Mesendoderm (in vitro differentiated cells): Measurements from ENCODE around the gene C19orf12.
A peak's percentile ranks its signal among the peaks of the same experiment; 100 is the strongest.

Source experiments
- DNase-seq: peaks from one replicate; pipeline ENCODE4 v3.0.0; 2013
- H2AK5ac ChIP-seq: 2 replicates; pipeline ENCODE4 v1.6.1; 2013; ENCODE audit warnings: low read length, inconsistent platforms
- H2BK120ac ChIP-seq: 2 replicates; pipeline ENCODE4 v1.6.1; 2013; ENCODE audit warnings: low read depth, mild to moderate bottlenecking, low read length, moderate library complexity, mixed read lengths
- H2BK15ac ChIP-seq: replicated peaks from 2 replicates; pipeline ENCODE4 v1.6.1; 2013; ENCODE audit warnings: low read depth, mild to moderate bottlenecking, moderate library complexity
- H2BK5ac ChIP-seq: 2 replicates; pipeline ENCODE4 v1.6.1; 2013; ENCODE audit warnings: low read length, inconsistent platforms
- H3K18ac ChIP-seq: 2 replicates; pipeline ENCODE4 v1.6.1; 2013; ENCODE audit warnings: mild to moderate bottlenecking, low read length, mixed read lengths
- H3K23ac ChIP-seq: one replicate; pipeline ENCODE4 v1.6.1; 2013; ENCODE audit warnings: low read length
- H3K27ac ChIP-seq: 2 replicates; pipeline ENCODE4 v1.5.1; 2013; ENCODE audit warnings: low read depth, mild to moderate bottlenecking, inconsistent platforms, low read length, moderate library complexity
- H3K27me3 ChIP-seq: 2 replicates; pipeline ENCODE4 v1.6.1; 2013; ENCODE audit warnings: low read length, control low read depth, mild to moderate bottlenecking, inconsistent platforms; ENCODE audit not compliant: insufficient read depth, poor library complexity
- H3K36me3 ChIP-seq: 2 replicates; pipeline ENCODE4 v1.6.1; 2013; ENCODE audit warnings: low read length, inconsistent platforms; ENCODE audit not compliant: control insufficient read depth, insufficient read depth
- H3K4ac ChIP-seq: one replicate; pipeline ENCODE4 v1.6.1; 2013; ENCODE audit warnings: low read depth, mild to moderate bottlenecking, low read length, moderate library complexity
- H3K4me1 ChIP-seq: 2 replicates; pipeline ENCODE4 v1.6.1; 2013; ENCODE audit warnings: low read depth, low read length, inconsistent platforms; ENCODE audit not compliant: control insufficient read depth
- H3K4me2 ChIP-seq: 2 replicates; pipeline ENCODE4 v1.6.1; 2013; ENCODE audit warnings: low read length
- H3K4me3 ChIP-seq: 2 replicates; pipeline ENCODE4 v1.5.1; 2013; ENCODE audit warnings: mild to moderate bottlenecking, low read length
- H3K56ac ChIP-seq: one replicate; pipeline ENCODE4 v1.6.1; 2013; ENCODE audit warnings: low read length
- H3K79me1 ChIP-seq: 2 replicates; pipeline ENCODE4 v1.6.1; 2013; ENCODE audit warnings: low read length, inconsistent platforms
- H3K79me2 ChIP-seq: 2 replicates; pipeline ENCODE4 v1.6.1; 2013; ENCODE audit warnings: mild to moderate bottlenecking, low read length; ENCODE audit not compliant: control insufficient read depth, insufficient read depth
- H3K9ac ChIP-seq: 2 replicates; pipeline ENCODE4 v1.6.1; 2013; ENCODE audit warnings: low read length, inconsistent platforms
- H4K5ac ChIP-seq: one replicate; pipeline ENCODE4 v1.6.1; 2013; ENCODE audit warnings: low read length
- H4K8ac ChIP-seq: one replicate; pipeline ENCODE4 v1.6.1; 2013; ENCODE audit warnings: low read depth, mild to moderate bottlenecking, control low read depth, low read length, moderate library complexity
- WGBS: extraction: QIAGEN DNeasy Blood & Tissue Kit; methylation state at CpG from one replicate; pipeline ENCODE4 v1.1.7; 2013; ENCODE audit warnings: low lambda C conversion rate, missing lambda C conversion rate; ENCODE audit not compliant: insufficient coverage; ENCODE audit errors: extremely low coverage; 5-methylcytosine and 5-hydroxymethylcytosine counted together

C19orf12 gene

GRCh38 chr19:29667387-29667783 lies 47.7 kb downstream of the C19orf12 start:
- no peak overlapping the region for H4K5ac ChIP-seq
- no peak overlapping the region for H3K18ac ChIP-seq
- H3K4ac ChIP-seq = no peak overlapping the region
- no peak overlapping the region for H2BK5ac ChIP-seq
- no peaks in the 10 kb centered on the region for H3K36me3 ChIP-seq
- H2BK120ac ChIP-seq = no peak overlapping the region
- peak overlapping the region; percentile 8 for H3K9ac ChIP-seq
- H4K8ac ChIP-seq = no peak overlapping the region
- H3K56ac ChIP-seq = peak overlapping the region; percentile 17
- no peak overlapping the region for H3K4me3 ChIP-seq
- WGBS = no CpG with 5 or more reads among the region's 11 CpGs
- no peaks in the 10 kb centered on the region for H3K79me2 ChIP-seq
- H3K4me2 ChIP-seq = no peak overlapping the region
- peaks cover 7% of the 10 kb centered on the region for H3K4me1 ChIP-seq
- H3K23ac ChIP-seq = no peak overlapping the region
- H3K27ac ChIP-seq = no peak overlapping the region
- DNase-seq = no peak
- H2AK5ac ChIP-seq = no peak overlapping the region
- H3K27me3 ChIP-seq = no peaks in the 10 kb centered on the region
- H2BK15ac ChIP-seq = no peak overlapping the region
- peaks cover 1% of the 10 kb centered on the region for H3K79me1 ChIP-seq

- no peaks in the 10 kb centered on the region for H3K27me3 ChIP-seq
- peak overlapping the region; percentile 80 for H3K56ac ChIP-seq
- WGBS = no CpG with 5 or more reads among the region's 20 CpGs
- H3K18ac ChIP-seq = no peak overlapping the region
- H3K9ac ChIP-seq = peak overlapping the region; percentile 78
- H3K23ac ChIP-seq = no peak overlapping the region
- no peak overlapping the region for H4K8ac ChIP-seq
- H3K79me2 ChIP-seq = no peaks in the 10 kb centered on the region
- H4K5ac ChIP-seq = no peak overlapping the region
- H2BK5ac ChIP-seq = no peak overlapping the region
- no peak overlapping the region for H2BK15ac ChIP-seq
- DNase-seq = peak; percentile 75
- H2BK120ac ChIP-seq = no peak overlapping the region
- peak overlapping the region; percentile 77 for H3K4me2 ChIP-seq
- H3K4me1 ChIP-seq = peaks cover 7% of the 10 kb centered on the region
- no peaks in the 10 kb centered on the region for H3K36me3 ChIP-seq
- no peak overlapping the region for H2AK5ac ChIP-seq
- H3K4me3 ChIP-seq = no peak overlapping the region
- H3K79me1 ChIP-seq = peaks cover 1% of the 10 kb centered on the region
- H3K4ac ChIP-seq = no peak overlapping the region
- H3K27ac ChIP-seq = no peak overlapping the region
Measured at GRCh38 chr19:29666578-29667386, 48.3 kb downstream of the C19orf12 start.

DNA sequence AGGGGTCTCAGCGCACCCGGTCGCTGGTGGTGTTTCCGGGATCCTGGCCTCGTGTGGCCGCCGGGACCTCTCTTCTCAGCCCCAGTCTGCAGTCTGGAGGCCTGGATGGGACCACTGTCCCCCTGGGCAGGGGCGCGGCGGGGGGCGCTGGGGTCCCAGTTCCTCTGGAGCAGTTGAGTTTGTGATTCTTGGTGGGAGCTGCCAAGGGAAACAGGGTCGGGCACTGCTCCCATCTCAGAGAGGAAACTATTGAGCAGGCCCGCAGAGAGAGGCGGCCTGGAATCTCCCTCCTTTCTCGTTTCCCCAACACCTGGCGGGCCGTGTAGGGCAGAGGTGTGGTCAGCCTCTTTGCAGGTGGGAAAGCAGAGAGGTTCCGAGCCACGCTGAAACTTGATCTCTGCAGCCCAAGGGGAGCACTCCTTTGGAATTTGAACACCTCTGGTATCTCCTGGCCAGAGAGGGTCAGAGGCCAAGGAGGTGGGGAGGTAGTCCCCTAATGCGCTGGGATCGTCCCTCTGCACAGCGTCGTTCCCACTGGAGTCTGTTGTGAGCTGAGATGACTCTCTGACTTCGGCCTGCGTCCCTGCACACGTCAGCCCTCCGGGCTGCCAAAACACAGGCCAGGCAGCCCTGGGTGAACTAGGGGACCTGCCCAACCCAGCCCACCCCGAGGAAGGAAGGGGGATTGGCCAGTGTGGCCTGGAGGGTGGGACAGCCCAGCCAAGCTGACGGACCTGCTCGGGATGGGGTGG lies 49.1 kb downstream of the C19orf12 start:
- H3K27ac ChIP-seq = no peak overlapping the region
- peak; percentile 79 for DNase-seq
- H3K23ac ChIP-seq = no peak overlapping the region
- no peak overlapping the region for H4K8ac ChIP-seq
- H3K27me3 ChIP-seq = no peaks in the 10 kb centered on the region
- H3K9ac ChIP-seq = peak overlapping the region; percentile 78
- no peaks in the 10 kb centered on the region for H3K36me3 ChIP-seq
- H2BK15ac ChIP-seq = no peak overlapping the region
- H3K4me1 ChIP-seq = peaks cover 7% of the 10 kb centered on the region
- H3K56ac ChIP-seq = peak overlapping the region; percentile 80
- H3K4ac ChIP-seq = no peak overlapping the region
- no peaks in the 10 kb centered on the region for H3K79me1 ChIP-seq
- H3K4me2 ChIP-seq = peak overlapping the region; percentile 77
- no CpG with 5 or more reads among the region's 30 CpGs for WGBS
- no peaks in the 10 kb centered on the region for H3K79me2 ChIP-seq
- H4K5ac ChIP-seq = no peak overlapping the region
- no peak overlapping the region for H2AK5ac ChIP-seq
- H2BK5ac ChIP-seq = no peak overlapping the region
- peak overlapping the region; percentile 13 for H3K18ac ChIP-seq
- no peak overlapping the region for H2BK120ac ChIP-seq
- peak overlapping the region; percentile 66 for H3K4me3 ChIP-seq

GRCh38 chr19:29665215-29665825 lies 49.7 kb downstream of the C19orf12 start, which contains the start of gene PLEKHF1:
Gene PLEKHF1, plus strand, starts transcription at chr19:29665461. Its CDS starts 8,379 bp downstream, at chr19:29673840.
- Histone ChIP-seq H3K27ac (no peak within 1 kb of the TSS), H3K4me2 (peak within 1 kb of the TSS; percentile 77), H3K56ac (peak within 1 kb of the TSS; percentile 88), H3K4me3 (peak within 1 kb of the TSS; percentile 66), H2AK5ac (no peak within 1 kb of the TSS), H3K27me3 (no peaks in the 10 kb centered on the region), H4K5ac (no peak within 1 kb of the TSS), H3K9ac (peak within 1 kb of the TSS; percentile 78), H3K79me1 (no peaks in the 10 kb centered on the region), H3K4me1 (peaks cover 7% of the 10 kb centered on the region), H4K8ac (no peak within 1 kb of the TSS), H3K4ac (no peak within 1 kb of the TSS), H2BK15ac (no peak within 1 kb of the TSS), H2BK120ac (no peak within 1 kb of the TSS), H2BK5ac (no peak within 1 kb of the TSS), H3K23ac (no peak within 1 kb of the TSS), H3K79me2 (no peaks in the 10 kb centered on the region), H3K18ac (peak within 1 kb of the TSS; percentile 13), H3K36me3 (no peaks in the 10 kb centered on the region)
- WGBS = no CpG with 5 or more reads among the region's 75 CpGs
- DNase-seq = peak; percentile 83

- no CpG with 5 or more reads among the region's 22 CpGs for WGBS
- Histone ChIP-seq H2BK15ac (no peak overlapping the region), H3K9ac (peak overlapping the region; percentile 68), H3K18ac (no peak overlapping the region), H3K23ac (no peak overlapping the region), H3K4me2 (peak overlapping the region; percentile 38), H3K79me2 (no peaks in the 10 kb centered on the region), H3K4ac (no peak overlapping the region), H2BK120ac (no peak overlapping the region), H4K8ac (no peak overlapping the region), H3K4me3 (peak overlapping the region; percentile 20), H2AK5ac (no peak overlapping the region), H3K27me3 (no peaks in the 10 kb centered on the region), H2BK5ac (no peak overlapping the region), H3K4me1 (peaks cover 7% of the 10 kb centered on the region), H3K56ac (peak overlapping the region; percentile 88), H3K27ac (no peak overlapping the region), H3K79me1 (no peaks in the 10 kb centered on the region), H4K5ac (no peak overlapping the region), H3K36me3 (no peaks in the 10 kb centered on the region)
- DNase-seq = no peak
Measured at GRCh38 chr19:29664753-29665214, 50.3 kb downstream of the C19orf12 start.
